CD4-positive, alpha-beta T cell (primary cell): Measurements from ENCODE around the gene TNFSF13B. TPM values are rescaled to one million over a fixed set of nuclear protein-coding genes. Genes with fewer than 3 reads are reported as not detected.
A peak's percentile ranks its signal among the peaks of the same experiment; 100 is the strongest.

Experiments used
- ATAC-seq: fragments of 200-7000 bp; cut with Tn5 transposase; one replicate; pipeline ENCODE4 v1.10.0; 2022; ENCODE audit warnings: mild to moderate bottlenecking; ENCODE audit not compliant: poor library complexity
- CTCF ChIA-PET: fragments of 350-600 bp; sonication (Branson Sonifier 250); formaldehyde crosslinking; loops from one replicate; lab custom pipeline; 2021; ENCODE audit warnings: antibody characterized with exemption, inconsistent platforms; lab: Charles Lee
- POLR2A ChIA-PET: fragments of 350-600 bp; sonication (Branson Sonifier 250); formaldehyde crosslinking; loops from one replicate; lab custom pipeline; 2021; ENCODE audit warnings: antibody characterized with exemption, inconsistent platforms; lab: Charles Lee
- DNase-seq, 14 experiments: peaks; one replicate each; pipeline ENCODE4 v3.0.0-alpha.2; 2013 to 2020; ENCODE audit warnings: mixed read lengths in 2 of 14
- H3K27ac ChIP-seq, 2 donors: one replicate each; pipeline versions ENCODE4 v1.5.1 to v1.7.0; 2013; ENCODE audit warnings: low read length in 2 of 2, low read depth in 1 of 2, mild to moderate bottlenecking in 1 of 2
- H3K27me3 ChIP-seq, 2 experiments: 1 replicate in 1 of 2; 2 replicates in 1 of 2; pipeline versions ENCODE4 v1.6.1 to v1.7.0; 2013; ENCODE audit warnings: low read length in 2 of 2, control low read depth in 1 of 2, mild to moderate bottlenecking in 1 of 2, moderate library complexity in 1 of 2; ENCODE audit not compliant: insufficient read depth in 2 of 2, control insufficient read depth in 1 of 2
- H3K36me3 ChIP-seq: one replicate; pipeline ENCODE4 v1.6.1; 2013; ENCODE audit warnings: low read length, control low read depth; ENCODE audit not compliant: insufficient read depth
- H3K4me1 ChIP-seq: one replicate; pipeline ENCODE4 v1.6.1; 2013; ENCODE audit warnings: low read length, control low read depth; ENCODE audit not compliant: insufficient read depth
- H3K4me3 ChIP-seq: one replicate; pipeline ENCODE4 v1.5.1; 2013; ENCODE audit warnings: mild to moderate bottlenecking, low read length, moderate library complexity
- H3K9me3 ChIP-seq, 2 experiments: 1 replicate in 1 of 2; 2 replicates in 1 of 2; pipeline versions ENCODE4 v1.6.1 to v1.7.0; 2013; ENCODE audit warnings: low read length in 2 of 2, mild to moderate bottlenecking in 2 of 2, control low read depth in 1 of 2, moderate library complexity in 1 of 2; ENCODE audit not compliant: control insufficient read depth in 1 of 2, insufficient read depth in 1 of 2
- H3K27ac Mint-ChIP-seq: one replicate; pipeline ENCODE4 v1.8.0; 2020; ENCODE audit warnings: mixed read lengths
- H3K27me3 Mint-ChIP-seq: one replicate; pipeline ENCODE4 v1.8.0; 2021; ENCODE audit warnings: mixed read lengths
- H3K36me3 Mint-ChIP-seq: one replicate; pipeline ENCODE4 v1.8.0; 2021; ENCODE audit warnings: low read depth, mixed read lengths
- H3K4me1 Mint-ChIP-seq: one replicate; pipeline ENCODE4 v1.8.0; 2021; ENCODE audit warnings: low read depth, mixed read lengths
- H3K4me3 Mint-ChIP-seq: one replicate; pipeline ENCODE4 v1.8.0; 2020; ENCODE audit warnings: mild to moderate bottlenecking, mixed read lengths
- H3K9me3 Mint-ChIP-seq: one replicate; pipeline ENCODE4 v1.8.0; 2020; ENCODE audit warnings: mixed read lengths
- CTCF ChIP-seq: fragments of 200-600 bp; IDR thresholded peaks from one replicate; pipeline ENCODE4 v1.8.0; 2022; ENCODE audit warnings: antibody characterized with exemption, mild to moderate bottlenecking
- intact Hi-C, 2 experiments: fragments of 100-400 bp; cut with DNase I in 1 of 2; cut with micrococcal nuclease in 1 of 2; formaldehyde crosslinking; loops; one replicate each; pipeline versions ENCODE4 v1.15.1 to v1.9.0; 2023 to 2025; cut with DNase I, micrococcal nuclease
- total RNA-seq, 174 experiments: library from RNA in 2 of 174; stranded (reverse) in 2 of 174; gene quantifications; one replicate each; pipeline ENCODE4 v1.2.3 and lab custom pipeline; 2021 to 2026

The TNFSF13B gene
- total RNA-seq, 2 experiments from 2014 or later, result 1.6 to 1.8 TPM

DNA sequence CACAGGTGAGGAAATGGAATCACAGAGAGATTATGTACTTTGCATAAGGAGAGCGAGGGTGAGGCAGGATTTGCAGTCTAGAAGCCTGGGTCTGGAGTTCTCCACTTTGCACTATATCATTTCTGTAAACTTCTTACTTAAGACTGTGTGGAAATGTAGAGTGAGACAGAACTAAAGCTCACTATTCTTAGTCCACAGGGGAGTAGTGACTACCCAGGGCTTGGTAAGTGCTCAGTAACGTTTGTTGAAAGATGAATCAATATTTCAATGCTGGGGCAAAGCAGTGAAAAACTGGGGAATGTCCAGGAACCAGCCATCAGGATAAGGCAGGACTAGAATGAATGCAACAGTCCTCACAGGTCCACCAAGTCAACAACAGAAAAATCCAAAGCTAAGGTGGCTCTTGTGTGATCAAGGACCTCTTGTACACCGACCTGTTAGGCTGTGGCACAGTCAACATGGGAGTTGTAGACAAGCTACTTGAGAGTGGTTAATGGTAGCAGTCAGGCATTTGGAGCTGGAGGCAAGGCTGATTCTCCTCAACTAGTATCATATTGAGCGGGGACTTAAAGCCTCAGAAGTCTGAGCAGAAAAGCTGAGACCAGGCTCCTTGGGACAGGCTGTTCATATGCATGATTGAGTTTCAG, 929 bp upstream of the TNFSF13B start:
- Mint-ChIP-seq H3K27ac (peak overlapping the region; percentile 87), H3K9me3 (no peaks in the 10 kb centered on the region), H3K27me3 (no peaks in the 10 kb centered on the region), H3K4me1 (peaks cover 59% of the 10 kb centered on the region), H3K4me3 (peak overlapping the region; percentile 63), H3K36me3 (no peaks in the 10 kb centered on the region)
- H3K27ac ChIP-seq, result no peak overlapping the region
- no peaks in the 10 kb centered on the region for H3K36me3 ChIP-seq
- intact Hi-C loops, result no loop called here
- no peak for TF ChIP-seq CTCF
- H3K9me3 ChIP-seq, result no peaks in the 10 kb centered on the region
- no peak overlapping the region for H3K4me3 ChIP-seq
- no peaks in the 10 kb centered on the region for H3K27me3 ChIP-seq
- ChIA-PET CTCF (interaction anchor here (1.1 kb wide), 1 partner anchor 45 kb away, joined by 3 read pairs; no protein-coding TSS in a partner anchor), POLR2A (interaction anchor here (0.7 to 1.5 kb wide), 3 partner anchors 17 to 141 kb away, joined by 3 to 10 read pairs (median 5); no protein-coding TSS in a partner anchor)
- ATAC-seq (no peak), DNase-seq (peak in 3 of 14 experiments; percentile 3 to 18 (median 18))
- peaks cover 12% of the 10 kb centered on the region for H3K4me1 ChIP-seq

GRCh38 chr13:108270442-108270841, 924 bp downstream of the TNFSF13B start:
- peaks cover 59% of the 10 kb centered on the region for H3K4me1 Mint-ChIP-seq

DNA sequence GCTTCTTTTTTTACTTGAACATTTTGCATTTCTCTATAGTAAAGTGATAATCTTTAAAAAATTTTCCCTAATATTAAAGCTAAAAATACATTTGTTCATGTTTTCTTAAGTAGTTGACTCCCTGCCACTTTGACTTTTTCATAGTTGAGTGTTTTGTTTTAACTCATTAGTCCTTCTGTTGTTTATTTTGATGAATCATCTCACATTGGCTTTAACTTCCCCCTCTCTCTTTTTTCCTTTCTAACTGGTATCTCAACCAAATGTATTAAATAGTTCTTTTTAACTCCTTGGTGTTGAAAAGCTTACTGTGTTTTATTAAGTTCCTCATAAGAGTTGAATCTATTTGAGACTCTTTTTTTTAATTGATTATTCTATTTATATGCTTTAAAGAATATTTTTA, 2.8 kb downstream of the TNFSF13B start:
- TF ChIP-seq CTCF, result no peak
- no peak overlapping the region for H3K27ac ChIP-seq
- H3K27me3 Mint-ChIP-seq, result no peaks in the 10 kb centered on the region
- H3K4me1 Mint-ChIP-seq, result peaks cover 42% of the 10 kb centered on the region
- H3K36me3 ChIP-seq, result no peaks in the 10 kb centered on the region
- H3K4me3 Mint-ChIP-seq, result peak overlapping the region; percentile 70
- H3K4me3 ChIP-seq, result no peak overlapping the region
- no peaks in the 10 kb centered on the region for H3K27me3 ChIP-seq
- ATAC-seq (no peak), DNase-seq (no peak)
- H3K4me1 ChIP-seq, result peaks cover 7% of the 10 kb centered on the region
- H3K9me3 ChIP-seq, result no peaks in the 10 kb centered on the region
- peak overlapping the region; percentile 59 for H3K27ac Mint-ChIP-seq
- H3K36me3 Mint-ChIP-seq, result no peaks in the 10 kb centered on the region
- ChIA-PET CTCF (no interaction called here), POLR2A (interaction anchor here (0.6 kb wide), 1 partner anchor 11 kb away, joined by 3 read pairs; no protein-coding TSS in a partner anchor)
- intact Hi-C loops, result loop anchor here (10.0 kb wide), 1 partner anchor 48 kb away; no protein-coding TSS in a partner anchor
- H3K9me3 Mint-ChIP-seq, result no peaks in the 10 kb centered on the region

More at GRCh38 chr13:108270442-108270841, 924 bp downstream of the TNFSF13B start:
- ChIA-PET POLR2A (interaction anchor here (0.9 to 1.3 kb wide), 2 partner anchors 47 to 52 kb away, joined by 5 to 6 read pairs; partner anchors contain the start of gene ABHD13), CTCF (interaction anchor here (1.1 kb wide), 1 partner anchor 11 kb away, joined by 3 read pairs; no protein-coding TSS in a partner anchor)
- Mint-ChIP-seq H3K36me3 (no peaks in the 10 kb centered on the region), H3K27me3 (no peaks in the 10 kb centered on the region), H3K27ac (peak overlapping the region; percentile 87), H3K4me3 (peak overlapping the region; percentile 87), H3K9me3 (no peaks in the 10 kb centered on the region)
- Histone ChIP-seq H3K9me3 (no peaks in the 10 kb centered on the region), H3K4me1 (peaks cover 12% of the 10 kb centered on the region), H3K4me3 (peak overlapping the region; percentile 64), H3K36me3 (no peaks in the 10 kb centered on the region), H3K27ac (peak overlapping the region; percentile 29 to 71), H3K27me3 (no peaks in the 10 kb centered on the region)
- ATAC-seq (peak; percentile 46), DNase-seq (peak in 4 of 14 experiments; percentile 2 to 22 (median 20))
- TF ChIP-seq CTCF, result no peak
- intact Hi-C loops, result loop anchor here (10.0 kb wide), 1 partner anchor 46 kb away; no protein-coding TSS in a partner anchor
